HEK293 (cell line): ENCODE measurements around the gene CCDC175.

ENCODE experiments used
- CTCF ChIA-PET: fragments of 350-600 bp; formaldehyde crosslinking; extraction: SDS; loops from one replicate; lab custom pipeline; 2021; ENCODE audit warnings: antibody characterized with exemption; lab: Yijun Ruan, JAX
- POLR2A ChIA-PET: fragments of 300-600 bp; formaldehyde crosslinking; extraction: SDS; loops from one replicate; lab custom pipeline; 2020; ENCODE audit warnings: antibody characterized with exemption, inconsistent platforms; lab: Yijun Ruan, JAX
- H3K27ac ChIP-seq: fragments of 200-500 bp; sonication (Bioruptor generic); 2 replicates; pipeline ENCODE4 v1.5.1; 2014; ENCODE audit warnings: low read depth, low read length, control low read depth, inconsistent platforms; ENCODE audit errors: extremely low read depth
- H3K36me3 ChIP-seq, 2 experiments: fragments of 200-500 bp in 1 of 2; sonication (Bioruptor generic) in 1 of 2; 1 replicate in 1 of 2; 2 replicates in 1 of 2; pipeline ENCODE4 v1.5.1; 2014 to 2017; ENCODE audit warnings: inconsistent platforms in 2 of 2, low read length in 2 of 2; ENCODE audit not compliant: control insufficient read depth in 2 of 2, insufficient read depth in 1 of 2
- H3K4me1 ChIP-seq: fragments of 200-500 bp; sonication (Bioruptor generic); 2 replicates; pipeline ENCODE4 v1.5.1; 2014; ENCODE audit warnings: mild to moderate bottlenecking, low read length, inconsistent platforms; ENCODE audit not compliant: control insufficient read depth, insufficient read depth
- H3K4me3 ChIP-seq: 2 replicates; pipeline ENCODE4 v1.5.1; 2011; ENCODE audit warnings: low read depth, mild to moderate bottlenecking, control low read depth, low read length, moderate library complexity
- H3K9me3 ChIP-seq: fragments of 200-500 bp; sonication (Bioruptor generic); 2 replicates; pipeline ENCODE4 v1.5.1; 2014; ENCODE audit warnings: low read depth, low read length, inconsistent platforms; ENCODE audit not compliant: control insufficient read depth, insufficient read depth
- GLIS2 ChIP-seq: fragments of 450-650 bp; formaldehyde crosslinking; IDR thresholded peaks from 2 replicates; pipeline ENCODE4 v1.5.1; 2016; ENCODE audit warnings: missing biosample characterization, missing genetic modification characterization
- KLF1 ChIP-seq: fragments of 450-650 bp; formaldehyde crosslinking; IDR thresholded peaks from 2 replicates; pipeline ENCODE4 v1.5.1; 2016; ENCODE audit warnings: missing biosample characterization, missing genetic modification characterization
- TCF7L2 ChIP-seq: IDR thresholded peaks from 2 replicates; pipeline ENCODE4 v1.6.1; 2011; ENCODE audit warnings: low read depth, mild to moderate bottlenecking, inconsistent platforms, low read length, moderate library complexity, borderline replicate concordance
- ZBTB44 ChIP-seq: fragments of 450-650 bp; IDR thresholded peaks from 2 replicates; pipeline ENCODE4 v1.5.1; 2018; ENCODE audit warnings: missing biosample characterization, mild to moderate bottlenecking, missing genetic modification characterization
- ZFP3 ChIP-seq: fragments of 450-650 bp; formaldehyde crosslinking; IDR thresholded peaks from 2 replicates; pipeline ENCODE4 v1.5.1; 2016; ENCODE audit warnings: low read depth, missing biosample characterization, missing genetic modification characterization
- ZFP69B ChIP-seq: fragments of 450-650 bp; formaldehyde crosslinking; IDR thresholded peaks from 2 replicates; pipeline ENCODE4 v1.5.1; 2016; ENCODE audit warnings: missing biosample characterization, missing genetic modification characterization
- ZNF121 ChIP-seq: fragments of 450-650 bp; formaldehyde crosslinking; IDR thresholded peaks from 2 replicates; pipeline ENCODE4 v1.5.1; 2016; ENCODE audit warnings: missing biosample characterization, missing genetic modification characterization
- ZNF146 ChIP-seq: fragments of 450-650 bp; formaldehyde crosslinking; IDR thresholded peaks from 2 replicates; pipeline ENCODE4 v1.5.1; 2016; ENCODE audit warnings: missing biosample characterization, missing genetic modification characterization
- ZNF175 ChIP-seq: fragments of 450-650 bp; formaldehyde crosslinking; IDR thresholded peaks from 2 replicates; pipeline ENCODE4 v1.5.1; 2016; ENCODE audit warnings: missing biosample characterization, missing genetic modification characterization
- ZNF202 ChIP-seq: fragments of 450-650 bp; formaldehyde crosslinking; IDR thresholded peaks from 2 replicates; pipeline ENCODE4 v1.5.1; 2016; ENCODE audit warnings: missing biosample characterization, missing genetic modification characterization, borderline replicate concordance
- ZNF214 ChIP-seq: fragments of 450-650 bp; formaldehyde crosslinking; IDR thresholded peaks from 2 replicates; pipeline ENCODE4 v1.5.1; 2017; ENCODE audit warnings: missing biosample characterization, mild to moderate bottlenecking, missing genetic modification characterization, borderline replicate concordance
- ZNF223 ChIP-seq: fragments of 450-650 bp; formaldehyde crosslinking; IDR thresholded peaks from 2 replicates; pipeline ENCODE4 v1.5.1; 2016; ENCODE audit warnings: missing biosample characterization, missing genetic modification characterization
- ZNF335 ChIP-seq: fragments of 450-650 bp; formaldehyde crosslinking; conservative IDR thresholded peaks from 2 replicates; pipeline ENCODE4 v1.5.1; 2016; ENCODE audit warnings: missing biosample characterization, missing genetic modification characterization
- ZNF404 ChIP-seq: fragments of 450-650 bp; formaldehyde crosslinking; IDR thresholded peaks from 2 replicates; pipeline ENCODE4 v1.5.1; 2017; ENCODE audit warnings: missing biosample characterization, missing genetic modification characterization
- ZNF596 ChIP-seq: fragments of 450-650 bp; IDR thresholded peaks from 2 replicates; pipeline ENCODE4 v1.5.0; 2018; ENCODE audit warnings: missing biosample characterization, mild to moderate bottlenecking, missing genetic modification characterization, moderate library complexity
- ZNF600 ChIP-seq: fragments of 450-650 bp; formaldehyde crosslinking; IDR thresholded peaks from 2 replicates; pipeline ENCODE4 v1.5.1; 2016; ENCODE audit warnings: missing biosample characterization, missing genetic modification characterization
- ZNF670 ChIP-seq: fragments of 450-650 bp; formaldehyde crosslinking; IDR thresholded peaks from 2 replicates; pipeline ENCODE4 v1.5.1; 2016; ENCODE audit warnings: missing biosample characterization, missing genetic modification characterization, low read depth
- ZNF692 ChIP-seq: fragments of 450-650 bp; formaldehyde crosslinking; IDR thresholded peaks from 2 replicates; pipeline ENCODE4 v1.5.1; 2016; ENCODE audit warnings: missing biosample characterization, missing genetic modification characterization
- ZNF785 ChIP-seq: fragments of 450-650 bp; formaldehyde crosslinking; IDR thresholded peaks from 2 replicates; pipeline ENCODE4 v1.5.1; 2016; ENCODE audit warnings: missing biosample characterization, missing genetic modification characterization
- ZSCAN23 ChIP-seq: fragments of 450-650 bp; formaldehyde crosslinking; IDR thresholded peaks from 2 replicates; pipeline ENCODE4 v1.5.1; 2016; ENCODE audit warnings: missing biosample characterization, missing genetic modification characterization
- TF ChIP-seq, protein P1 (sequence below): fragments of 450-650 bp; formaldehyde crosslinking; IDR thresholded peaks from 2 replicates; pipeline ENCODE4 v1.5.1; 2016; ENCODE audit warnings: missing biosample characterization, missing genetic modification characterization
- TF ChIP-seq, protein P2 (sequence below): fragments of 450-650 bp; formaldehyde crosslinking; IDR thresholded peaks from 2 replicates; pipeline ENCODE4 v1.5.1; 2017; ENCODE audit warnings: missing biosample characterization, mild to moderate bottlenecking, missing genetic modification characterization, moderate library complexity
- TF ChIP-seq, protein P3 (sequence below): fragments of 450-650 bp; formaldehyde crosslinking; IDR thresholded peaks from 2 replicates; pipeline ENCODE4 v1.5.1; 2016; ENCODE audit warnings: missing biosample characterization, missing genetic modification characterization

CCDC175 gene

DNA sequence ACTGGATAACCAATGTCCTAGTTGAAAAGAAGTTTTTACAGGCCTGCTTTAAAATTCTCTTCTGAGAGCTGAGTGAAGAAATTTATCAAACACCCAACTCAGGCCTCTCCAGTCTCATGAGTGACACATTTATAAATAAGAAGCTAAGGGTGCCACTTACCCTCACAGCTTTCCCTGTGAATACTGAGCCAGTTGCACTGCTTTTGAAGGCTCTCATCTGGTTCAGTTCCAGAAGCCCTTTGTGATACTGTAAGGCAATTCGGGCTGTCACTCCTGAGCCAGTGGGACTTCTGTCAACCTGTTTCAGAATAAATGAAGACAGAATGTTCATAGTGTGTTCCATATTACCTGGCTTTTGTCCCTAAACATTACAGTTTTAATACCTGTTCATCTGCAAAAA, 100.9 kb downstream of the CCDC175 start:
- H3K36me3 ChIP-seq, result peaks cover 48 to 79% of the 10 kb centered on the region in 2 experiments
- POLR2A ChIA-PET, result interaction anchor here (1.0 kb wide), 1 partner anchor 9 kb away, joined by 3 read pairs; the partner anchor contains the start of genes JKAMP and L3HYPDH

DNA sequence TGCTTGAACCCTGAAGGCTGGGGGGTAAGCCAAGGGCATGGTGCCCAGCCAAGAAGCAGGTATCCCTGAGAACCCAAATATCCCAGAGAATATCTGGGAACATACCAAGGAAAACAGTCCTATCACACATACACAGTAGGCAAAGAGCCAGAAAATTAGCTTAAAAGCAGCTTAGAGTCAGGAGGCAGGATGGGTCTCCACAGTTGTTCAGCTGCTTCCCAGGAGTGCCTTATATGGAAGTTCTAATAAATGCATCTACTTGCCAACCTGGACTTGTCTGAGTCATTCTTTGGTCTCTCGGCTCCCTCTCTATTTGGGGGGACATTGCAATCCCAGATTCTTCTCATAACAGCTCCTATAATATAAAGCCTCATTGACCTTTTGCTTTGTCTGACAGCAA, 102.4 kb downstream of the CCDC175 start:
- ChIA-PET POLR2A (no interaction called here), CTCF (interaction anchor here (0.6 to 2.1 kb wide), 3 partner anchors 11 to 614 kb away, joined by 3 to 5 read pairs (median 3); partner anchors contain the start of genes JKAMP and L3HYPDH)
- Histone ChIP-seq H3K4me1 (no peaks in the 10 kb centered on the region), H3K36me3 (peaks cover 51 to 82% of the 10 kb centered on the region in 2 experiments), H3K9me3 (no peaks in the 10 kb centered on the region), H3K4me3 (no peak overlapping the region), H3K27ac (no peak overlapping the region)
- no peak for TF ChIP-seq ZNF600 (tag by site-specific recombination)
- no peak for TF ChIP-seq KLF1 (tag by site-specific recombination)
- no peak for TF ChIP-seq ZNF785 (tag by site-specific recombination)
- no peak for TF ChIP-seq ZBTB44 (tag by site-specific recombination)
- no peak for TF ChIP-seq ZNF692 (tag by site-specific recombination)
- no peak for TF ChIP-seq GLIS2 (tag by site-specific recombination)
- TF ChIP-seq ZNF596 (tag by site-specific recombination), result no peak

More for the DNA sequence above, 100.9 kb downstream of the CCDC175 start:
- Histone ChIP-seq H3K27ac (no peak overlapping the region), H3K4me1 (no peaks in the 10 kb centered on the region), H3K9me3 (no peaks in the 10 kb centered on the region), H3K4me3 (no peak overlapping the region)
- CTCF ChIA-PET, result interaction anchor here (1.1 to 2.1 kb wide), 2 partner anchors 9 to 13 kb away, joined by 3 to 5 read pairs; partner anchors contain the start of genes JKAMP and L3HYPDH
- TF ChIP-seq, protein P1, sequence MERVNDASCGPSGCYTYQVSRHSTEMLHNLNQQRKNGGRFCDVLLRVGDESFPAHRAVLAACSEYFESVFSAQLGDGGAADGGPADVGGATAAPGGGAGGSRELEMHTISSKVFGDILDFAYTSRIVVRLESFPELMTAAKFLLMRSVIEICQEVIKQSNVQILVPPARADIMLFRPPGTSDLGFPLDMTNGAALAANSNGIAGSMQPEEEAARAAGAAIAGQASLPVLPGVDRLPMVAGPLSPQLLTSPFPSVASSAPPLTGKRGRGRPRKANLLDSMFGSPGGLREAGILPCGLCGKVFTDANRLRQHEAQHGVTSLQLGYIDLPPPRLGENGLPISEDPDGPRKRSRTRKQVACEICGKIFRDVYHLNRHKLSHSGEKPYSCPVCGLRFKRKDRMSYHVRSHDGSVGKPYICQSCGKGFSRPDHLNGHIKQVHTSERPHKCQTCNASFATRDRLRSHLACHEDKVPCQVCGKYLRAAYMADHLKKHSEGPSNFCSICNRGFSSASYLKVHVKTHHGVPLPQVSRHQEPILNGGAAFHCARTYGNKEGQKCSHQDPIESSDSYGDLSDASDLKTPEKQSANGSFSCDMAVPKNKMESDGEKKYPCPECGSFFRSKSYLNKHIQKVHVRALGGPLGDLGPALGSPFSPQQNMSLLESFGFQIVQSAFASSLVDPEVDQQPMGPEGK (tag by site-specific recombination), result no peak
- TF ChIP-seq ZNF121 (tag by site-specific recombination) (no peak), ZSCAN23 (tag by site-specific recombination) (no peak), ZNF202 (tag by site-specific recombination) (no peak), ZFP3 (tag by site-specific recombination) (no peak), ZNF335 (tag by site-specific recombination) (no peak), TCF7L2 (no peak), ZNF146 (tag by site-specific recombination) (no peak), ZNF214 (no peak), ZFP69B (no peak), ZNF404 (tag by site-specific recombination) (no peak), ZNF175 (no peak), ZNF223 (no peak), ZNF670 (tag by site-specific recombination) (no peak)
- TF ChIP-seq, protein P2, sequence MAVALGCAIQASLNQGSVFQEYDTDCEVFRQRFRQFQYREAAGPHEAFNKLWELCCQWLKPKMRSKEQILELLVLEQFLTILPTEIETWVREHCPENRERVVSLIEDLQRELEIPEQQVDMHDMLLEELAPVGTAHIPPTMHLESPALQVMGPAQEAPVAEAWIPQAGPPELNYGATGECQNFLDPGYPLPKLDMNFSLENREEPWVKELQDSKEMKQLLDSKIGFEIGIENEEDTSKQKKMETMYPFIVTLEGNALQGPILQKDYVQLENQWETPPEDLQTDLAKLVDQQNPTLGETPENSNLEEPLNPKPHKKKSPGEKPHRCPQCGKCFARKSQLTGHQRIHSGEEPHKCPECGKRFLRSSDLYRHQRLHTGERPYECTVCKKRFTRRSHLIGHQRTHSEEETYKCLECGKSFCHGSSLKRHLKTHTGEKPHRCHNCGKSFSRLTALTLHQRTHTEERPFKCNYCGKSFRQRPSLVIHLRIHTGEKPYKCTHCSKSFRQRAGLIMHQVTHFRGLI, result no peak
- TF ChIP-seq, protein P3, sequence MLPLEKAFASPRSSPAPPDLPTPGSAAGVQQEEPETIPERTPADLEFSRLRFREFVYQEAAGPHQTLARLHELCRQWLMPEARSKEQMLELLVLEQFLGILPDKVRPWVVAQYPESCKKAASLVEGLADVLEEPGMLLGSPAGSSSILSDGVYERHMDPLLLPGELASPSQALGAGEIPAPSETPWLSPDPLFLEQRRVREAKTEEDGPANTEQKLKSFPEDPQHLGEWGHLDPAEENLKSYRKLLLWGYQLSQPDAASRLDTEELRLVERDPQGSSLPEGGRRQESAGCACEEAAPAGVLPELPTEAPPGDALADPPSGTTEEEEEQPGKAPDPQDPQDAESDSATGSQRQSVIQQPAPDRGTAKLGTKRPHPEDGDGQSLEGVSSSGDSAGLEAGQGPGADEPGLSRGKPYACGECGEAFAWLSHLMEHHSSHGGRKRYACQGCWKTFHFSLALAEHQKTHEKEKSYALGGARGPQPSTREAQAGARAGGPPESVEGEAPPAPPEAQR (tag by site-specific recombination), result no peak
